Stimulated activated CD4-positive, alpha-beta T cell treated with anti-CD3 and anti-CD28 coated beads, Interleukin-2, amount 100 ng/mL, for 4 hours (primary cell): Measurements from ENCODE around the gene TMEM229B.

Experiments
- DNase-seq: peaks from one replicate; pipeline ENCODE4 v3.0.0-alpha.2; 2020; ENCODE audit warnings: low read depth

The TMEM229B gene

DNA sequence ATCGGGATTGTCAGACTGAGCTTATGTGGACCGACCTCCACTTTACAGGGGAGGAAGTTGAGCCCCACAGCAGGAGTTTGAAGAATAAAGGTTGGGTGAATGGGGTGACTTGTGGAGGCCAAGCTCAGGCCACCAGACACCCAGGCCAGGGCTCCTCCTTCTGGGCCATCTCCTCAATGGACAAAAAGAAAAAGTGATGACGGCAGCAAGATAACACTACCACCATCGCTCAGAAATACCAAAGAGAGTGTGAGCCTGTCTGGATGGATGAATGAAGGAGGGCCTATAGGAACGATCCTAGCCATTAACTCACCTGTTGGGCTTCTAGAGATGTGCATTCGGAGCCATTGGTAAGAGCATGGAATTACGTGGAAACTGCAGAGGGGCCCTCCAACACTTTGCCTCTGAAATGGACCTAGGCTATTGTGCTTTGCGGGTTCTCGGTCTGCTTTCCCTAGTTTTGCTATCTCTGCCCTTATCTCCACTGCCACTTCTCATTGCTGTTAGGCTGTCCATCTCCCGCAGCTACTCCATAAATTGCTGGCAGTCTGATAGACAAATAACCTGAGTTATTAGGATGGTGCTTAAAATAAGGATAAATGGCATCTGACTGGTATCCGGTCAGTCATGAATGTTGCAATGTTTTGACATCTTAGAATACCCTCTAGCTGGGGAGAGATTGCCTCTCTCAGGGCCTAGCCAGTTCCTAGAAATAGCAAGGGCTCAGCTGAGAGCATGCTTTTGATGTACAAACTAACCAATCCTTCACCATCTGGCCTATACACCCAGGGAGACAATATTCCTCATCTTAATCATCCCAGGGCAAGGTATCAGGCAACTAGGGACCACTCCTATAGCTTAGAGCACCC lies 66.9 kb downstream of the TMEM229B start:
- no peak for DNase-seq
